DND-41 (cell line): ENCODE measurements around the gene PPIF.

ENCODE experiments used
- ATAC-seq: fragments of 200-7000 bp; cut with Tn5 transposase; 3 replicates; pipeline ENCODE4 v1.9.1; 2021; ENCODE audit warnings: low read depth; ENCODE audit not compliant: insufficient read depth
- DNase-seq: peaks from one replicate; pipeline ENCODE4 v3.0.0-alpha.2; 2020
- H2AFZ ChIP-seq: 2 replicates; pipeline ENCODE4 v1.6.0; 2012; ENCODE audit warnings: low read depth, low read length
- H3K27ac ChIP-seq: 2 replicates; pipeline ENCODE4 v1.5.1; 2012; ENCODE audit warnings: low read length, inconsistent platforms
- H3K27me3 ChIP-seq: fragments of 200-600 bp; sonication (generic); 2 replicates; pipeline ENCODE4 v1.6.0; 2012; ENCODE audit warnings: low read length, mild to moderate bottlenecking, inconsistent platforms; ENCODE audit not compliant: insufficient read depth, poor library complexity
- H3K36me3 ChIP-seq: 2 replicates; pipeline ENCODE4 v1.5.1; 2012; ENCODE audit warnings: low read length, inconsistent platforms; ENCODE audit not compliant: insufficient read depth
- H3K4me1 ChIP-seq: 2 replicates; pipeline ENCODE4 v1.5.1; 2012; ENCODE audit warnings: mild to moderate bottlenecking, low read length; ENCODE audit not compliant: insufficient read depth
- H3K4me2 ChIP-seq: 2 replicates; pipeline ENCODE4 v1.6.0; 2012; ENCODE audit warnings: mild to moderate bottlenecking, moderate library complexity, low read length, inconsistent platforms; ENCODE audit not compliant: insufficient read depth
- H3K4me3 ChIP-seq, 2 experiments: fragments of 200-600 bp in 1 of 2; shearing (Covaris generic) in 1 of 2; 2 replicates each; pipeline ENCODE4 v1.5.1; 2012 to 2016; ENCODE audit warnings: inconsistent platforms in 2 of 2, low read length in 2 of 2, mild to moderate bottlenecking in 2 of 2, low read depth in 1 of 2, moderate library complexity in 1 of 2
- H3K79me2 ChIP-seq: 2 replicates; pipeline ENCODE4 v1.6.0; 2012; ENCODE audit warnings: low read length, inconsistent platforms; ENCODE audit not compliant: insufficient read depth
- H3K9ac ChIP-seq: 2 replicates; pipeline ENCODE4 v1.6.0; 2012; ENCODE audit warnings: low read depth, mild to moderate bottlenecking, inconsistent platforms, low read length, moderate library complexity
- H3K9me3 ChIP-seq: 2 replicates; pipeline ENCODE4 v1.5.1; 2012; ENCODE audit warnings: low read length, moderate library complexity, mild to moderate bottlenecking, inconsistent platforms; ENCODE audit not compliant: insufficient read depth, severe bottlenecking
- H4K20me1 ChIP-seq: 2 replicates; pipeline ENCODE4 v1.6.0; 2012; ENCODE audit warnings: low read length; ENCODE audit not compliant: insufficient read depth
- EZH2 ChIP-seq: IDR thresholded peaks from 3 replicates; pipeline ENCODE4 v1.6.1; 2012; ENCODE audit warnings: borderline replicate concordance, low read depth, mild to moderate bottlenecking, moderate library complexity, low read length, inconsistent platforms; ENCODE audit not compliant: severe bottlenecking
- TF ChIP-seq, protein P1 (sequence below): IDR thresholded peaks from 2 replicates; pipeline ENCODE4 v1.5.1; 2012; ENCODE audit warnings: borderline replicate concordance, low read length, moderate library complexity, mild to moderate bottlenecking; ENCODE audit not compliant: poor library complexity, severe bottlenecking; ENCODE audit errors: extremely low read depth

Gene PPIF

DNA sequence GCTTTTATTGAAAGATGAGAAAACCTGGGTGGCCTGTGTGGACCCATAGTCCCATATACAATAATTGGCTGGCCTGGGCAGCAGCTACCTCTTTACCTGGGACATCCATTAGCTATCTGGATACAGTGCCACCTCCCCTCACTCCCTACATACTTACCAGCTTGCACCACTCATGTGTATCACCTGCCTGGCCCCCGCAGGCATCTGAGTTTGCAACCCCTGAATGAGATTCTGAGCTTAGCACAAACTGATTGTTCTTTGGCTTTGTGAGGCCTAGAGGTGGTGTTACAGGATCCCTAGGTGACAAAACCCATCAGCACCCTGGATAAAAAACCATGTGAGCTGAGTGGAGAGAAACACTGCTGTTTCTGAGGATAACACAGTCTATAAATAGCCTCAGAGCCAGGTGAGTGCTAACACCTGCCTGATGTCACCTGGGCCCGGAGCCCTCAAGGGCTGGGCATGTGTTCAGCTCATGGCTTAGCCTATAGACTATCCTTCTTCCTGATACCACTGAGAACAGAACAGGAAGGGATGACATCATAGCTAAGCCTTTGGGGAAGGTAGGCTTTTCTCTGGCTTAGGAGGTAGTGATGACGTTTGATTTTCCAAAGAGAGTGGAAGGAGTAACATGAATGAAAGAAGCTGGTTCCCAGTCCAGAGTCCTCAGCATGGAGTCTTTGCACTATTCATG lies 2.6 kb upstream of the PPIF start:
- no peak overlapping the region for H3K27ac ChIP-seq
- no peak for DNase-seq
- H3K4me1 ChIP-seq, result peaks cover 28% of the 10 kb centered on the region
- no peaks in the 10 kb centered on the region for H3K27me3 ChIP-seq
- TF ChIP-seq, protein P1, sequence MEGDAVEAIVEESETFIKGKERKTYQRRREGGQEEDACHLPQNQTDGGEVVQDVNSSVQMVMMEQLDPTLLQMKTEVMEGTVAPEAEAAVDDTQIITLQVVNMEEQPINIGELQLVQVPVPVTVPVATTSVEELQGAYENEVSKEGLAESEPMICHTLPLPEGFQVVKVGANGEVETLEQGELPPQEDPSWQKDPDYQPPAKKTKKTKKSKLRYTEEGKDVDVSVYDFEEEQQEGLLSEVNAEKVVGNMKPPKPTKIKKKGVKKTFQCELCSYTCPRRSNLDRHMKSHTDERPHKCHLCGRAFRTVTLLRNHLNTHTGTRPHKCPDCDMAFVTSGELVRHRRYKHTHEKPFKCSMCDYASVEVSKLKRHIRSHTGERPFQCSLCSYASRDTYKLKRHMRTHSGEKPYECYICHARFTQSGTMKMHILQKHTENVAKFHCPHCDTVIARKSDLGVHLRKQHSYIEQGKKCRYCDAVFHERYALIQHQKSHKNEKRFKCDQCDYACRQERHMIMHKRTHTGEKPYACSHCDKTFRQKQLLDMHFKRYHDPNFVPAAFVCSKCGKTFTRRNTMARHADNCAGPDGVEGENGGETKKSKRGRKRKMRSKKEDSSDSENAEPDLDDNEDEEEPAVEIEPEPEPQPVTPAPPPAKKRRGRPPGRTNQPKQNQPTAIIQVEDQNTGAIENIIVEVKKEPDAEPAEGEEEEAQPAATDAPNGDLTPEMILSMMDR, result no peak
- TF ChIP-seq EZH2, result no peak
- ATAC-seq, result no peak
- H3K79me2 ChIP-seq, result peaks cover 23% of the 10 kb centered on the region
- no peaks in the 10 kb centered on the region for H3K9me3 ChIP-seq
- no peak overlapping the region for H3K9ac ChIP-seq
- no peak overlapping the region for H2AFZ ChIP-seq
- H4K20me1 ChIP-seq, result peaks cover 37% of the 10 kb centered on the region
- H3K4me3 ChIP-seq, result no peak overlapping the region
- peaks cover 15% of the 10 kb centered on the region for H3K36me3 ChIP-seq
- H3K4me2 ChIP-seq, result no peak overlapping the region

DNA sequence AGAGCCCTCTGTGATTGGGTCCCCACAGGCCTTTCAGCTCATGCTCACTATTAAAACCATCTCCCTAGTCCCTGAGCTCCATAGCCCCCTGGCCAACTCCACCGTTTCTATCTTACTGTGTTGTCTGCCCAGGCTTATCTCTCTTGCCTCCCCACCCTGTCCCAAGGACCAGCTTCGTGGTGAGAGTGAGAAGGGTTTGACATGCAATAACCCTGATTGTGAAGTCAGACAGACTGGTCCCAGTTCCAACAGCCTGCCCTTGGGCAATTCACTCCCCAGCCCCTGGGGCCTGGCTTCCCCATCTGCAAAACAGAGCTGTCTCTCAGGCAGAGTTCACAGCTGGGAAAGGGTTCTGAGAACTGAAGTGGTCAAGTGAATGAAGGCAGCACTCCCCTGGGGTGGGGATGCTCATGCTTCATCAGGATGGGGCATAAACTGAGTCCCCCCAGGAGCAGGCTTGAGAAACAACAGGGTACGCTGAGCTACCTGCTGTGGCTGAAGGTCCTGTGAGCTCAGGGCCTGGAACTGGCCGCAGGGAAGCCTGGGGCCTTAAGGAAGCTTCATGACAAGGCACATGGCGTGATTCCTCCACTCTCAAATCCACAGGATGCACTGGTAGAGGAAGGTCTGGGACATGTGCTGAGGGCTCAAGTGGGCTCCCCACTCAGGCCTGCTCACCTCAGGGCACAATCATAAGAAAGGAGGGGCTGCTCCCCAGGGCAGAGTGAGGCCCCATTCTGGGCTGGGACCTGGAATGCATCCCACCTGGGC lies 1.8 kb upstream of the PPIF start:
- peaks cover 35% of the 10 kb centered on the region for H3K4me1 ChIP-seq
- peaks cover 45% of the 10 kb centered on the region for H4K20me1 ChIP-seq
- H3K27me3 ChIP-seq, result no peaks in the 10 kb centered on the region
- DNase-seq, result no peak
- no peak overlapping the region for H3K4me3 ChIP-seq
- ATAC-seq, result no peak
- no peak for TF ChIP-seq EZH2
- TF ChIP-seq, protein P1, result no peak
- H3K79me2 ChIP-seq, result peaks cover 31% of the 10 kb centered on the region
- no peak overlapping the region for H3K9ac ChIP-seq
- no peak overlapping the region for H3K27ac ChIP-seq
- H2AFZ ChIP-seq, result no peak overlapping the region
- H3K36me3 ChIP-seq, result peaks cover 23% of the 10 kb centered on the region
- H3K9me3 ChIP-seq, result no peaks in the 10 kb centered on the region
- no peak overlapping the region for H3K4me2 ChIP-seq

DNA sequence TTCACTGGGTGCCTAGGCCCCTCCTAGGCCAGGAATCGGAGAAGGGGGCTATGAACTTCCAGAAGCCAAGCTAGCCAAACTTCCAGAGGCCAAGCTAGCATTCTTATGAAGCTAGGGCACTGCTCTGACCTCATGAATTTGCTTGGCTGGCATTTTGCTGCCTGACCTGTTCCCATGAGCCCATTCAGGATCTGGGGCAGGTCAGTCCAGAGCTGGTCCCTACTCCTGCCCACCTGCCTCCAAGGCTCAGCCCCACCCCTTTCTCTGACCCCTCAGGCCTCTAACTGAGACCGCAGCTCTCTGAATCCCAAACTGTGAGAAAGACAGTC lies 1.3 kb upstream of the PPIF start:
- Histone ChIP-seq H3K4me1 (peaks cover 41% of the 10 kb centered on the region), H3K9ac (no peak overlapping the region), H3K27ac (no peak overlapping the region), H3K79me2 (peaks cover 36% of the 10 kb centered on the region), H3K4me2 (no peak overlapping the region), H3K36me3 (peaks cover 28% of the 10 kb centered on the region), H4K20me1 (peaks cover 46% of the 10 kb centered on the region), H2AFZ (no peak overlapping the region), H3K4me3 (no peak overlapping the region), H3K9me3 (no peaks in the 10 kb centered on the region), H3K27me3 (no peaks in the 10 kb centered on the region)
- TF ChIP-seq, protein P1, result no peak
- TF ChIP-seq EZH2, result no peak
- ATAC-seq, result no peak
- DNase-seq, result no peak
